Calu3 (cell line): ENCODE measurements around the gene SHMT2. TPM values are rescaled to one million over a fixed set of nuclear protein-coding genes. Genes with fewer than 3 reads are reported as not detected.

Experiments
- BruUV-seq: library from RNA; stranded (reverse); fragments of 400-500 nt; replicated peaks from 2 replicates; lab custom pipeline; 2021; lab: Mats Ljungman, UMichigan
- CTCF ChIA-PET: fragments of 300-600 bp; sonication (Branson Sonifier 250); formaldehyde crosslinking; loops from one replicate; lab custom pipeline; 2022; ENCODE audit warnings: antibody characterized with exemption; lab: Charles Lee
- DNase-seq: peaks from one replicate; pipeline ENCODE4 v3.0.0; 2022
- H3K27ac Mint-ChIP-seq: one replicate; pipeline ENCODE4 v1.8.0; 2022; ENCODE audit warnings: mixed read lengths; ENCODE audit not compliant: unreplicated experiment
- H3K27me3 Mint-ChIP-seq: one replicate; pipeline ENCODE4 v1.8.0; 2022; ENCODE audit warnings: mixed read lengths; ENCODE audit not compliant: unreplicated experiment
- H3K36me3 Mint-ChIP-seq: one replicate; pipeline ENCODE4 v1.8.0; 2022; ENCODE audit warnings: mild to moderate bottlenecking, moderate library complexity, mixed read lengths; ENCODE audit not compliant: insufficient read depth, unreplicated experiment
- H3K4me1 Mint-ChIP-seq: one replicate; pipeline ENCODE4 v1.8.0; 2022; ENCODE audit warnings: mild to moderate bottlenecking, low read depth, mixed read lengths; ENCODE audit not compliant: unreplicated experiment
- H3K4me3 Mint-ChIP-seq: one replicate; pipeline ENCODE4 v1.8.0; 2022; ENCODE audit warnings: mild to moderate bottlenecking, low read depth, moderate library complexity, mixed read lengths; ENCODE audit not compliant: unreplicated experiment
- H3K9me3 Mint-ChIP-seq: one replicate; pipeline ENCODE4 v1.8.0; 2022; ENCODE audit warnings: low read depth, mixed read lengths; ENCODE audit not compliant: unreplicated experiment
- intact Hi-C: fragments of 100-400 bp; cut with micrococcal nuclease; formaldehyde crosslinking; loops from one replicate; pipeline ENCODE4 v1.10.0; 2022; ENCODE audit not compliant: unreplicated experiment
- total RNA-seq: library from RNA; stranded (reverse); gene quantifications from 2 replicates; pipeline ENCODE4 v1.2.3, GENCODE V29; 2022
- TF ChIP-seq, protein P1 (sequence below): fragments of 200-600 bp; IDR thresholded peaks from one replicate; pipeline ENCODE4 v1.8.0; 2022; ENCODE audit warnings: antibody characterized with exemption; ENCODE audit not compliant: unreplicated experiment

Gene SHMT2
- total RNA-seq, 1 experiment from 2014 or later: 243 TPM

GRCh38 chr12:57255916-57256315 lies 26.4 kb downstream of the SHMT2 start:
- intact Hi-C loops: no loop called here
- H3K4me3 Mint-ChIP-seq: no peak overlapping the region
- no peak for DNase-seq
- no TSS peak for BruUV-seq
- H3K27ac Mint-ChIP-seq: no peak overlapping the region
- no peaks in the 10 kb centered on the region for H3K9me3 Mint-ChIP-seq
- CTCF ChIA-PET: no interaction called here
- H3K4me1 Mint-ChIP-seq: no peaks in the 10 kb centered on the region
- no peaks in the 10 kb centered on the region for H3K27me3 Mint-ChIP-seq
- TF ChIP-seq, protein P1, sequence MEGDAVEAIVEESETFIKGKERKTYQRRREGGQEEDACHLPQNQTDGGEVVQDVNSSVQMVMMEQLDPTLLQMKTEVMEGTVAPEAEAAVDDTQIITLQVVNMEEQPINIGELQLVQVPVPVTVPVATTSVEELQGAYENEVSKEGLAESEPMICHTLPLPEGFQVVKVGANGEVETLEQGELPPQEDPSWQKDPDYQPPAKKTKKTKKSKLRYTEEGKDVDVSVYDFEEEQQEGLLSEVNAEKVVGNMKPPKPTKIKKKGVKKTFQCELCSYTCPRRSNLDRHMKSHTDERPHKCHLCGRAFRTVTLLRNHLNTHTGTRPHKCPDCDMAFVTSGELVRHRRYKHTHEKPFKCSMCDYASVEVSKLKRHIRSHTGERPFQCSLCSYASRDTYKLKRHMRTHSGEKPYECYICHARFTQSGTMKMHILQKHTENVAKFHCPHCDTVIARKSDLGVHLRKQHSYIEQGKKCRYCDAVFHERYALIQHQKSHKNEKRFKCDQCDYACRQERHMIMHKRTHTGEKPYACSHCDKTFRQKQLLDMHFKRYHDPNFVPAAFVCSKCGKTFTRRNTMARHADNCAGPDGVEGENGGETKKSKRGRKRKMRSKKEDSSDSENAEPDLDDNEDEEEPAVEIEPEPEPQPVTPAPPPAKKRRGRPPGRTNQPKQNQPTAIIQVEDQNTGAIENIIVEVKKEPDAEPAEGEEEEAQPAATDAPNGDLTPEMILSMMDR: no peak
- peaks cover 17% of the 10 kb centered on the region for H3K36me3 Mint-ChIP-seq

DNA sequence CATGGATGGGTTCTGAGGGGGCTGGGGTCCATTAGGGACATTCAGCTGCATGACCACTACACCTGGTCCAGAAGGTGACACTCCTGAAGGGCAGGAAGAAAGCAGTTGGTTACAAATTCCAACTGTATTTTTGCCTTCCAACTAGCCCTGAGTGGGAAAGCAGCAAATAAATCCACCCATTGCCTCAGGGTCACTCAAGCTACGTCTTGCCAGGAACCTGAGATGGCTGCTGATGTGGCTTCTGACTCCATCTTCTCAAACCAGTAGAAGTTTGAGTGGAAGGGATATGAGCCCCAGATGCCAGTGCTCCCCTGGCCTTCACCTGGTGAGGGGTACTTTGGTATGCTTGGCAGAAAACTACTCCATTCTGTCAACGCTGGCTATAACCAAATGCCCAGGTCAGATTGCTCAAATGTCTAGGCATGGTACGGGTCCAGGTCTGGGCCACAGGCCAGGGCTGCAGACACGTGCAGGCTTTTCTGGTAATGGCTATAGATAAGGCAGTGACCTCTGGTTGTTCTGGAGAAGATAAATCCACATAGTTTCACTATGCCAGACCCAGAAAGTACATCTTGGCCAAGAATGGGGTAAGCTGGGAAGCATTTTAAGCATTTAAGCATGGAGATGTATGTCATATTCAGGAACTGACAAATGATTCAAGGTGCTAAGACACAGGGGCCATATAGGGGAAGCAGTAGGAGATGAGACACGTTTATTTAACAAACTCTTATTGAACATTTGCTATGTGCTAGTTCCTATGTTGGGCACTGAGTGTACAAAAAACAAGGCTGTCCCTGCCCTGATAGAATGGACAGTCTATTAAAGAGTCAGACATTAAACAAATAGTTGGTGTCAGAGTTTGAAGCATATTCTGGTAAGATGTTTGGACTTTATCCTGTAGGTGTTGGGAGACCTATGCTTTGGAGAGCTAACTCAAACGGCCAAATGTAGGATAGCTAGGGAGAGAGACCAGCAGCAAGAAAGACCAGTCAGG lies 29.8 kb downstream of the SHMT2 start:
- no TSS peak for BruUV-seq
- TF ChIP-seq, protein P1: no peak
- Mint-ChIP-seq H3K4me3 (no peak overlapping the region), H3K36me3 (peaks cover 28% of the 10 kb centered on the region), H3K27ac (no peak overlapping the region), H3K4me1 (no peaks in the 10 kb centered on the region), H3K27me3 (no peaks in the 10 kb centered on the region), H3K9me3 (no peaks in the 10 kb centered on the region)
- CTCF ChIA-PET: no interaction called here
- intact Hi-C loops: no loop called here
- no peak for DNase-seq

- BruUV-seq: no TSS peak
- H3K27ac Mint-ChIP-seq: no peak overlapping the region
- DNase-seq: no peak
- no peaks in the 10 kb centered on the region for H3K4me1 Mint-ChIP-seq
- intact Hi-C loops: no loop called here
- TF ChIP-seq, protein P1: no peak
- no peaks in the 10 kb centered on the region for H3K27me3 Mint-ChIP-seq
- peaks cover 27% of the 10 kb centered on the region for H3K36me3 Mint-ChIP-seq
- no peak overlapping the region for H3K4me3 Mint-ChIP-seq
- CTCF ChIA-PET: interaction anchor here (0.6 kb wide), 1 partner anchor 140 kb away, joined by 4 read pairs; no protein-coding TSS in a partner anchor
- no peaks in the 10 kb centered on the region for H3K9me3 Mint-ChIP-seq
These were observed 30.9 kb downstream of the SHMT2 start for GRCh38 chr12:57260366-57260765.

- CTCF ChIA-PET: interaction anchor here (1.2 kb wide), 1 partner anchor 193 kb away, joined by 3 read pairs; no protein-coding TSS in a partner anchor
- H3K27me3 Mint-ChIP-seq: no peaks in the 10 kb centered on the region
- no peaks in the 10 kb centered on the region for H3K4me1 Mint-ChIP-seq
- no TSS peak for BruUV-seq
- H3K9me3 Mint-ChIP-seq: no peaks in the 10 kb centered on the region
- TF ChIP-seq, protein P1: no peak
- peaks cover 38% of the 10 kb centered on the region for H3K36me3 Mint-ChIP-seq
- no peak overlapping the region for H3K27ac Mint-ChIP-seq
- DNase-seq: no peak
- intact Hi-C loops: no loop called here
- H3K4me3 Mint-ChIP-seq: no peak overlapping the region
These were observed 31.9 kb downstream of the SHMT2 start for GRCh38 chr12:57261428-57261865.
